ENCODE results near the gene OCIAD1.

DNA sequence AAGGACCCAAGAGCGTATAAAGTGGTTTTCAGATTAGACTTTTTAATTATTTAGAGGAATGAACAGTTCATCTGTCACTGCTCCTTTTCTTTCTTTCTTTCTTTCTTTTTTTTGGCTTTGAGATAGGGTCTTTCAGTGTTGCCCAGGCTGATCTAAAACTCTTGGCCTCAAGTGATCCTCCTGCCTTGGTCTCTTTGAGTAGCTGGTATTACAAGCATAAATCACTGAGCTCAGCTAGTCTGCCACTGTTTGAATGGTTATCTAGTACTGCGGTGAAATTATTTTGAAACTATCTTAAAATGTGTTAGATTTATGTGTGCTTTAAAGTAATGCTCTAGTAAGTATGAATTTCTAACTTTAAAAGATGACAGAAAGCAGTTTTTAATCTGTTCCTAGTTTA, 44.3 kb upstream of the OCIAD1 start:
- TF ChIP-seq, protein P1, sequence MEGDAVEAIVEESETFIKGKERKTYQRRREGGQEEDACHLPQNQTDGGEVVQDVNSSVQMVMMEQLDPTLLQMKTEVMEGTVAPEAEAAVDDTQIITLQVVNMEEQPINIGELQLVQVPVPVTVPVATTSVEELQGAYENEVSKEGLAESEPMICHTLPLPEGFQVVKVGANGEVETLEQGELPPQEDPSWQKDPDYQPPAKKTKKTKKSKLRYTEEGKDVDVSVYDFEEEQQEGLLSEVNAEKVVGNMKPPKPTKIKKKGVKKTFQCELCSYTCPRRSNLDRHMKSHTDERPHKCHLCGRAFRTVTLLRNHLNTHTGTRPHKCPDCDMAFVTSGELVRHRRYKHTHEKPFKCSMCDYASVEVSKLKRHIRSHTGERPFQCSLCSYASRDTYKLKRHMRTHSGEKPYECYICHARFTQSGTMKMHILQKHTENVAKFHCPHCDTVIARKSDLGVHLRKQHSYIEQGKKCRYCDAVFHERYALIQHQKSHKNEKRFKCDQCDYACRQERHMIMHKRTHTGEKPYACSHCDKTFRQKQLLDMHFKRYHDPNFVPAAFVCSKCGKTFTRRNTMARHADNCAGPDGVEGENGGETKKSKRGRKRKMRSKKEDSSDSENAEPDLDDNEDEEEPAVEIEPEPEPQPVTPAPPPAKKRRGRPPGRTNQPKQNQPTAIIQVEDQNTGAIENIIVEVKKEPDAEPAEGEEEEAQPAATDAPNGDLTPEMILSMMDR (conservative IDR thresholded peaks at IDR 0.05): no peak
- no peak for TF ChIP-seq EZH2 (IDR thresholded peaks at IDR 0.05; ENCODE audit: low read depth)
